Mesendoderm (in vitro differentiated cells): Measurements from ENCODE around the gene TFR2. TPM values are rescaled to one million over a fixed set of nuclear protein-coding genes. Genes with fewer than 3 reads are reported as not detected.

ENCODE experiments used
- DNase-seq: peaks from one replicate; pipeline ENCODE4 v3.0.0; 2013
- H2AK5ac ChIP-seq: 2 replicates; pipeline ENCODE4 v1.6.1; 2013; ENCODE audit warnings: low read length, inconsistent platforms
- H2BK120ac ChIP-seq: 2 replicates; pipeline ENCODE4 v1.6.1; 2013; ENCODE audit warnings: low read depth, mild to moderate bottlenecking, low read length, moderate library complexity, mixed read lengths
- H2BK15ac ChIP-seq: replicated peaks from 2 replicates; pipeline ENCODE4 v1.6.1; 2013; ENCODE audit warnings: low read depth, mild to moderate bottlenecking, moderate library complexity
- H2BK5ac ChIP-seq: 2 replicates; pipeline ENCODE4 v1.6.1; 2013; ENCODE audit warnings: low read length, inconsistent platforms
- H3K18ac ChIP-seq: 2 replicates; pipeline ENCODE4 v1.6.1; 2013; ENCODE audit warnings: mild to moderate bottlenecking, low read length, mixed read lengths
- H3K23ac ChIP-seq: one replicate; pipeline ENCODE4 v1.6.1; 2013; ENCODE audit warnings: low read length
- H3K27ac ChIP-seq: 2 replicates; pipeline ENCODE4 v1.5.1; 2013; ENCODE audit warnings: low read depth, mild to moderate bottlenecking, inconsistent platforms, low read length, moderate library complexity
- H3K27me3 ChIP-seq: 2 replicates; pipeline ENCODE4 v1.6.1; 2013; ENCODE audit warnings: low read length, control low read depth, mild to moderate bottlenecking, inconsistent platforms; ENCODE audit not compliant: insufficient read depth, poor library complexity
- H3K36me3 ChIP-seq: 2 replicates; pipeline ENCODE4 v1.6.1; 2013; ENCODE audit warnings: low read length, inconsistent platforms; ENCODE audit not compliant: control insufficient read depth, insufficient read depth
- H3K4ac ChIP-seq: one replicate; pipeline ENCODE4 v1.6.1; 2013; ENCODE audit warnings: low read depth, mild to moderate bottlenecking, low read length, moderate library complexity
- H3K4me1 ChIP-seq: 2 replicates; pipeline ENCODE4 v1.6.1; 2013; ENCODE audit warnings: low read depth, low read length, inconsistent platforms; ENCODE audit not compliant: control insufficient read depth
- H3K4me2 ChIP-seq: 2 replicates; pipeline ENCODE4 v1.6.1; 2013; ENCODE audit warnings: low read length
- H3K4me3 ChIP-seq: 2 replicates; pipeline ENCODE4 v1.5.1; 2013; ENCODE audit warnings: mild to moderate bottlenecking, low read length
- H3K56ac ChIP-seq: one replicate; pipeline ENCODE4 v1.6.1; 2013; ENCODE audit warnings: low read length
- H3K79me1 ChIP-seq: 2 replicates; pipeline ENCODE4 v1.6.1; 2013; ENCODE audit warnings: low read length, inconsistent platforms
- H3K79me2 ChIP-seq: 2 replicates; pipeline ENCODE4 v1.6.1; 2013; ENCODE audit warnings: mild to moderate bottlenecking, low read length; ENCODE audit not compliant: control insufficient read depth, insufficient read depth
- H3K9ac ChIP-seq: 2 replicates; pipeline ENCODE4 v1.6.1; 2013; ENCODE audit warnings: low read length, inconsistent platforms
- H4K5ac ChIP-seq: one replicate; pipeline ENCODE4 v1.6.1; 2013; ENCODE audit warnings: low read length
- H4K8ac ChIP-seq: one replicate; pipeline ENCODE4 v1.6.1; 2013; ENCODE audit warnings: low read depth, mild to moderate bottlenecking, control low read depth, low read length, moderate library complexity
- WGBS: extraction: QIAGEN DNeasy Blood & Tissue Kit; methylation state at CpG from one replicate; pipeline ENCODE4 v1.1.7; 2013; ENCODE audit warnings: low lambda C conversion rate, missing lambda C conversion rate; ENCODE audit not compliant: insufficient coverage; ENCODE audit errors: extremely low coverage; 5-methylcytosine and 5-hydroxymethylcytosine counted together
- small RNA-seq: library from polyadenylated mRNA; stranded (forward); fragments of <200 nt; extraction: miRNeasy Mini kit (QIAGEN cat#:217004); gene quantifications from one replicate; pipeline ENCODE3, GENCODE V24; 2013; ENCODE audit not compliant: insufficient read depth

Gene TFR2

GRCh38 chr7:100572281-100572948 is 68.9 kb downstream of the TFR2 start:
- no peak overlapping the region for H3K4me2 ChIP-seq
- no peak overlapping the region for H2BK5ac ChIP-seq
- H3K4ac ChIP-seq: no peak overlapping the region
- no peak overlapping the region for H3K23ac ChIP-seq
- peak overlapping the region; percentile 15 for H3K56ac ChIP-seq
- DNase-seq: no peak
- H3K79me2 ChIP-seq: no peaks in the 10 kb centered on the region
- no peaks in the 10 kb centered on the region for H3K79me1 ChIP-seq
- no peak overlapping the region for H2BK120ac ChIP-seq
- no peak overlapping the region for H4K5ac ChIP-seq
- H2BK15ac ChIP-seq: no peak overlapping the region
- H3K27me3 ChIP-seq: no peaks in the 10 kb centered on the region
- no peak overlapping the region for H4K8ac ChIP-seq
- H3K27ac ChIP-seq: no peak overlapping the region
- no peak overlapping the region for H3K18ac ChIP-seq
- peaks cover 10% of the 10 kb centered on the region for H3K4me1 ChIP-seq
- H2AK5ac ChIP-seq: no peak overlapping the region
- H3K36me3 ChIP-seq: no peaks in the 10 kb centered on the region
- H3K4me3 ChIP-seq: no peak overlapping the region
- no CpG with 5 or more reads among the region's 20 CpGs for WGBS
- no peak overlapping the region for H3K9ac ChIP-seq

DNA sequence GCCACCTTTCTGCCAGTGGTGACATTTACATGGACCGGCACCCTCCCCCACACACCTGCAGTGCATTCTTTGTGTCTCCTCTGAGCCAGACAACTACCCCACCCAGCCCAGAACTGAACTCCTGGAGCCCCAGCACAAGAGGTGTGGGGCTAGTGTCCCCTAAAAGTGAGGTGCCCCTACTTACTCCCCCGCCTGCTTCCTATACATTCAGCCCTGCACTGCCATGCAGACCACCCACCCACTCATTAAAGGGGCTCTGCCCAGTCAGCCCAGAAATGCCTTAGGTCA is 69.6 kb downstream of the TFR2 start:
- no peaks in the 10 kb centered on the region for H3K36me3 ChIP-seq
- no CpG with 5 or more reads among the region's 2 CpGs for WGBS
- no peak overlapping the region for H3K27ac ChIP-seq
- no peaks in the 10 kb centered on the region for H3K79me2 ChIP-seq
- H3K27me3 ChIP-seq: no peaks in the 10 kb centered on the region
- H3K23ac ChIP-seq: no peak overlapping the region
- no peak for DNase-seq
- H3K4me3 ChIP-seq: no peak overlapping the region
- H3K18ac ChIP-seq: no peak overlapping the region
- no peak overlapping the region for H4K5ac ChIP-seq
- H3K56ac ChIP-seq: no peak overlapping the region
- H3K4ac ChIP-seq: no peak overlapping the region
- H2BK120ac ChIP-seq: no peak overlapping the region
- no peaks in the 10 kb centered on the region for H3K79me1 ChIP-seq
- H3K9ac ChIP-seq: peak overlapping the region; percentile 13
- H2BK15ac ChIP-seq: no peak overlapping the region
- no peak overlapping the region for H3K4me2 ChIP-seq
- peaks cover 10% of the 10 kb centered on the region for H3K4me1 ChIP-seq
- no peak overlapping the region for H2BK5ac ChIP-seq
- no peak overlapping the region for H4K8ac ChIP-seq
- no peak overlapping the region for H2AK5ac ChIP-seq

DNA sequence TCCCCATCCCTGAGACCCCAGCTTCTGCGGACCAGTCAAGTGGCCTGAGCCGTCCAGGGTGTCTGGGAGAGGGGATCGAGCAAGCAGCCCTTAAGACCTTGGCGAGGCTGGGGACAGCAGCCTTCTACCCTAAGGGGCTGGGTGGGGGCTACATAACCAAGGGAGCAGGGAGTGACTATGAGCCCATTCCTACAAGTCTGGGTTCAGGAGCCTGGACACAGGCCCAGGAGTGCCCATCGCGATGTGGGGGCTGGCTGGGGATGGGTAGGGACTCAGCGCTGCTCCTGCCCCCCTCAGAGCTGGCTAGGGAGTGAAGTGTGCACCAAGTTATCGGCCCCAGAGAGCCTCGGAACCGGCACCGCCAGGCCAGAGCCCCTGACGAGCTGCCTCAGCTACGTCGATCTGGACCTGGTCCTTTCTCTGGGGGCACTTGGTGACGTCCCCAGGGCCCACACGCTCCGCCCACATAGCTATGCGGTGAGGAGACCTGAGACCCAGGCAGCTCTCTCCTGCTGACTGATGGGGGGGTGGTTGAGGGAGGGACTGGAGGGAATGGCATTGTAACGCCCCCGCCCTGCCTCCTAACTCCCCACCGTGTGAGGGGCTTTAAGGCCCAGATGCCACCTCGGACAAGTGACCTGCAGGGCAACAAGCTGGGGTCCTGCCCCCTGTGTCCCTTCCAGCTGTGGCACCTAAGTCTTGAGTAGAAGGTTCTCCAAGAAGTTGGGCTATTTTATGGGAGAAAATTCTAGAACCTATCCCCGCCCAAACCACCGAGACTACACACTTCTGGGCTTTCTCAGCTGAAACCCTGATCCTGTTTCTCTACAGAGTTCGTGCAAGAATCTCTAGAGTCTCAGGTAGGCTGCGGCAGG is 70.2 kb downstream of the TFR2 start:
- H3K56ac ChIP-seq: no peak overlapping the region
- peak overlapping the region; percentile 14 for H2AK5ac ChIP-seq
- H2BK120ac ChIP-seq: no peak overlapping the region
- H3K27me3 ChIP-seq: no peaks in the 10 kb centered on the region
- H4K8ac ChIP-seq: no peak overlapping the region
- H2BK5ac ChIP-seq: no peak overlapping the region
- peaks cover 10% of the 10 kb centered on the region for H3K4me1 ChIP-seq
- H3K27ac ChIP-seq: no peak overlapping the region
- H3K4me3 ChIP-seq: no peak overlapping the region
- peak; percentile 85 for DNase-seq
- no CpG with 5 or more reads among the region's 26 CpGs for WGBS
- no peaks in the 10 kb centered on the region for H3K79me2 ChIP-seq
- no peaks in the 10 kb centered on the region for H3K36me3 ChIP-seq
- H3K79me1 ChIP-seq: no peaks in the 10 kb centered on the region
- no peak overlapping the region for H2BK15ac ChIP-seq
- no peak overlapping the region for H3K4ac ChIP-seq
- H3K9ac ChIP-seq: no peak overlapping the region
- H3K4me2 ChIP-seq: no peak overlapping the region
- H4K5ac ChIP-seq: no peak overlapping the region
- H3K23ac ChIP-seq: no peak overlapping the region
- no peak overlapping the region for H3K18ac ChIP-seq

Small RNAs within 50 kb of the gene (small RNA-seq; reads per million reads assigned to genes)
- gene SAP25: not detected
